AG08396 (cell line): ENCODE measurements around the gene HDGF.

Experiments used
- DNase-seq: peaks from one replicate; pipeline ENCODE4 v3.0.0; 2012; ENCODE audit warnings: low spot score, mixed read lengths

The HDGF gene

GRCh38 chr1:156698995-156699394 is 52.5 kb downstream of the HDGF start:
- no peak for DNase-seq

- no peak for DNase-seq
Observed at GRCh38 chr1:156697481-156697880, 54.0 kb downstream of the HDGF start.

- no peak for DNase-seq
Observed at GRCh38 chr1:156696755-156697154, 54.7 kb downstream of the HDGF start.

- DNase-seq = no peak
Observed at GRCh38 chr1:156694690-156694962, 56.8 kb downstream of the HDGF start.

GRCh38 chr1:156693848-156694689 is 57.4 kb downstream of the HDGF start:
- no peak for DNase-seq

- DNase-seq = no peak
Observed at GRCh38 chr1:156692925-156693847, 58.3 kb downstream of the HDGF start.

- no peak for DNase-seq
Observed at GRCh38 chr1:156692441-156692924, 59.0 kb downstream of the HDGF start.
